22Rv1 (cell line): Measurements from ENCODE around the gene FHIT.
"Not testable (repeated sequence)": the region's sequence is repeated elsewhere in the genome, so short reads cannot be mapped to it uniquely, and the experiment has no call there.

ENCODE experiments used
- H3K27ac ChIP-seq: fragments of 450-650 bp; 2 replicates; pipeline ENCODE4 v1.5.1; 2017
- CTCF ChIP-seq: fragments of 450-650 bp; IDR thresholded peaks from 2 replicates; pipeline ENCODE4 v1.5.1; 2017; ENCODE audit warnings: mild to moderate bottlenecking
- ZFX ChIP-seq: fragments of 450-650 bp; IDR thresholded peaks from 2 replicates; pipeline ENCODE4 v1.6.1; 2017; ENCODE audit warnings: antibody characterized with exemption, borderline replicate concordance

Gene FHIT

GRCh38 chr3:60698117-60698516 lies 553.1 kb downstream of the FHIT start:
- TF ChIP-seq ZFX = no peak
- H3K27ac ChIP-seq = no peak overlapping the region

- TF ChIP-seq ZFX = no peak
- TF ChIP-seq CTCF = no peak
- H3K27ac ChIP-seq = 0 out of 2 replicates have a peak overlapping the region, but pooled peaks have one; percentile 29
Observed at GRCh38 chr3:60697132-60697531, 554.1 kb downstream of the FHIT start.

GRCh38 chr3:60696428-60697125 lies 554.7 kb downstream of the FHIT start:
- TF ChIP-seq CTCF = no peak
- no peak for TF ChIP-seq ZFX
- H3K27ac ChIP-seq = peak overlapping the region; percentile 29; the same call in 1 of the 2 replicates

- TF ChIP-seq ZFX (no peak), CTCF (no peak)
- H3K27ac ChIP-seq = no peak overlapping the region
Observed at GRCh38 chr3:60675424-60675823, 575.8 kb downstream of the FHIT start.

- TF ChIP-seq ZFX (no peak), CTCF (no peak)
- H3K27ac ChIP-seq = no peak overlapping the region
Observed at GRCh38 chr3:60674870-60675269, 576.4 kb downstream of the FHIT start.

GRCh38 chr3:60673123-60673522 lies 578.1 kb downstream of the FHIT start:
- TF ChIP-seq ZFX = no peak
- no peak for TF ChIP-seq CTCF
- H3K27ac ChIP-seq = no peak overlapping the region

- H3K27ac ChIP-seq = not testable (repeated sequence)
Observed at GRCh38 chr3:60672337-60672736, 578.9 kb downstream of the FHIT start.

GRCh38 chr3:60669636-60670035 lies 581.6 kb downstream of the FHIT start:
- TF ChIP-seq CTCF (no peak), ZFX (no peak)
- no peak overlapping the region for H3K27ac ChIP-seq
